ENCODE measurements around the gene PAPOLG. TPM values are rescaled to one million over a fixed set of nuclear protein-coding genes. Genes with fewer than 3 reads are reported as not detected.
A peak's percentile ranks its signal among the peaks of the same experiment; 100 is the strongest.

Gene PAPOLG
- polyA plus RNA-seq, 3 donors, result 4.7 to 8.9 (median 8.0) TPM

GRCh38 chr2:60794271-60794863 lies 38.3 kb downstream of the PAPOLG start:
- H3K27ac ChIP-seq (ENCODE audit: low read depth in 1 of 2, low read length in 2 of 2), result no peak overlapping the region
- H3K27me3 ChIP-seq (ENCODE audit: control insufficient read depth in 2 of 2, insufficient read depth in 2 of 2, low read length in 2 of 2), result no peaks in the 10 kb centered on the region
- H3K9ac ChIP-seq (ENCODE audit: insufficient read depth, low read length, poor library complexity, severe bottlenecking), result no peak overlapping the region
- no CpG with 5 or more reads among the region's 5 CpGs for WGBS (ENCODE audit: insufficient coverage)
- TF ChIP-seq, protein P1, sequence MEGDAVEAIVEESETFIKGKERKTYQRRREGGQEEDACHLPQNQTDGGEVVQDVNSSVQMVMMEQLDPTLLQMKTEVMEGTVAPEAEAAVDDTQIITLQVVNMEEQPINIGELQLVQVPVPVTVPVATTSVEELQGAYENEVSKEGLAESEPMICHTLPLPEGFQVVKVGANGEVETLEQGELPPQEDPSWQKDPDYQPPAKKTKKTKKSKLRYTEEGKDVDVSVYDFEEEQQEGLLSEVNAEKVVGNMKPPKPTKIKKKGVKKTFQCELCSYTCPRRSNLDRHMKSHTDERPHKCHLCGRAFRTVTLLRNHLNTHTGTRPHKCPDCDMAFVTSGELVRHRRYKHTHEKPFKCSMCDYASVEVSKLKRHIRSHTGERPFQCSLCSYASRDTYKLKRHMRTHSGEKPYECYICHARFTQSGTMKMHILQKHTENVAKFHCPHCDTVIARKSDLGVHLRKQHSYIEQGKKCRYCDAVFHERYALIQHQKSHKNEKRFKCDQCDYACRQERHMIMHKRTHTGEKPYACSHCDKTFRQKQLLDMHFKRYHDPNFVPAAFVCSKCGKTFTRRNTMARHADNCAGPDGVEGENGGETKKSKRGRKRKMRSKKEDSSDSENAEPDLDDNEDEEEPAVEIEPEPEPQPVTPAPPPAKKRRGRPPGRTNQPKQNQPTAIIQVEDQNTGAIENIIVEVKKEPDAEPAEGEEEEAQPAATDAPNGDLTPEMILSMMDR (IDR thresholded peaks at IDR 0.05), result peak; percentile 82
- no peaks in the 10 kb centered on the region for H4K20me1 ChIP-seq (ENCODE audit: insufficient read depth, low read length)
- H3K9me3 ChIP-seq (replicated peaks in 1 of 2; ENCODE audit: control insufficient read depth in 1 of 2, insufficient read depth in 1 of 2, low read length in 2 of 2), result no peaks in the 10 kb centered on the region
- Mint-ChIP-seq H3K27me3 (ENCODE audit: low read depth in 3 of 3) (no peaks in the 10 kb centered on the region), H3K4me1 (peaks cover 28% of the 10 kb centered on the region), H3K4me3 (no peak overlapping the region), H3K36me3 (peaks cover 43 to 56% of the 10 kb centered on the region in 2 donors), H3K27ac (peak overlapping the region in 3 of 7 donors; percentile 8 to 63 (median 21)), H3K9me3 (no peaks in the 10 kb centered on the region)
- no peak overlapping the region for H3K4me3 ChIP-seq (replicated peaks in 1 of 3; ENCODE audit: low read depth in 2 of 3, low read length in 3 of 3)
- H3K4me2 ChIP-seq (replicated peaks; ENCODE audit: extremely low read depth, low read length, poor library complexity, severe bottlenecking), result no peak overlapping the region
- intact Hi-C loops (cut with micrococcal nuclease), result loop anchor here (2.0 to 5.0 kb wide), 2 partner anchors 198 to 218 kb away; no protein-coding TSS in a partner anchor
- no peaks in the 10 kb centered on the region for H3K79me2 ChIP-seq (ENCODE audit: insufficient read depth, low read length)
- peaks cover 23 to 39% of the 10 kb centered on the region in 2 donors for H3K4me1 ChIP-seq (ENCODE audit: control insufficient read depth in 1 of 2, insufficient read depth in 2 of 2, low read length in 2 of 2)
- no peak overlapping the region for H2AFZ ChIP-seq (ENCODE audit: insufficient read depth, low read depth, low read length, poor library complexity, severe bottlenecking)
- peak; percentile 21 to 49 (median 40) for DNase-seq
- H3K36me3 ChIP-seq (replicated peaks in 1 of 2; ENCODE audit: control insufficient read depth in 1 of 2, insufficient read depth in 2 of 2, low read length in 2 of 2), result peaks cover 53 to 64% of the 10 kb centered on the region in 2 donors

GRCh38 chr2:60796573-60797509 lies 40.8 kb downstream of the PAPOLG start:
- Histone ChIP-seq H3K9me3 (replicated peaks in 1 of 2; ENCODE audit: control insufficient read depth in 1 of 2, insufficient read depth in 1 of 2, low read length in 2 of 2) (no peaks in the 10 kb centered on the region), H3K27me3 (ENCODE audit: control insufficient read depth in 2 of 2, insufficient read depth in 2 of 2, low read length in 2 of 2) (no peaks in the 10 kb centered on the region), H3K4me1 (ENCODE audit: control insufficient read depth in 1 of 2, insufficient read depth in 2 of 2, low read length in 2 of 2) (peaks cover 23 to 39% of the 10 kb centered on the region in 2 donors), H3K27ac (ENCODE audit: low read depth in 1 of 2, low read length in 2 of 2) (peak overlapping the region; percentile 85 to 89), H2AFZ (ENCODE audit: insufficient read depth, low read depth, low read length, poor library complexity, severe bottlenecking) (no peak overlapping the region), H4K20me1 (ENCODE audit: insufficient read depth, low read length) (no peaks in the 10 kb centered on the region), H3K36me3 (replicated peaks in 1 of 2; ENCODE audit: control insufficient read depth in 1 of 2, insufficient read depth in 2 of 2, low read length in 2 of 2) (peaks cover 35 to 65% of the 10 kb centered on the region in 2 donors), H3K4me2 (replicated peaks; ENCODE audit: extremely low read depth, low read length, poor library complexity, severe bottlenecking) (peak overlapping the region; percentile 68), H3K9ac (ENCODE audit: insufficient read depth, low read length, poor library complexity, severe bottlenecking) (peak overlapping the region; percentile 45), H3K4me3 (replicated peaks in 1 of 3; ENCODE audit: low read depth in 2 of 3, low read length in 3 of 3) (peak overlapping the region in 1 of 3 experiments; percentile 53), H3K79me2 (ENCODE audit: insufficient read depth, low read length) (no peaks in the 10 kb centered on the region)
- DNase-seq, result peak; percentile 81 to 93 (median 92)
- peak overlapping the region; percentile 32 to 72 for H3K4me3 Mint-ChIP-seq
- H3K36me3 Mint-ChIP-seq, result peaks cover 38 to 49% of the 10 kb centered on the region in 2 donors
- TF ChIP-seq, protein P1 (IDR thresholded peaks at IDR 0.05), result no peak
- H3K27me3 Mint-ChIP-seq (ENCODE audit: low read depth in 3 of 3), result no peaks in the 10 kb centered on the region
- H3K9me3 Mint-ChIP-seq, result no peaks in the 10 kb centered on the region
- peak overlapping the region; percentile 94 to 98 (median 97) for H3K27ac Mint-ChIP-seq
- H3K4me1 Mint-ChIP-seq, result peaks cover 28% of the 10 kb centered on the region
- no CpG with 5 or more reads among the region's 6 CpGs for WGBS (ENCODE audit: insufficient coverage)
- intact Hi-C loops (cut with micrococcal nuclease), result loop anchor here (2.0 to 5.0 kb wide), 4 partner anchors 70 to 196 kb away; partner anchors contain the start of gene REL (in 1 of the 2)

Data from CD14-positive monocyte (primary cell).